A549 treated with RU486 at 1 μM for 4 hours (cell line): Measurements from ENCODE around the gene EBI3. TPM values are rescaled to one million over a fixed set of nuclear protein-coding genes. Genes with fewer than 3 reads are reported as not detected.

Experiments used
- total RNA-seq: library from RNA; stranded (reverse); fragments of 200-300 nt; extraction: Qiagen RNA extraction; gene quantifications from 5 replicates; pipeline ENCODE4 v1.2.3, GENCODE V29; 2022; ENCODE audit warnings: low read depth

The EBI3 gene
- total RNA-seq = 1.7 to 4.1 TPM (median 3.1 TPM) in 5 replicates

GRCh38 chr19:4229179-4229931 lies at the start of gene EBI3:
Gene EBI3 (plus strand): TSS chr19:4229523. CDS start chr19:4229551, 28 bp downstream.

GRCh38 chr19:4182084-4182810 lies 47.1 kb upstream of the EBI3 start, which contains the start of the genes ANKRD24 and SIRT6:
Gene ANKRD24 (plus strand): TSS chr19:4182689. CDS start chr19:4186426, 3,737 bp downstream.
Gene SIRT6 (minus strand): TSS chr19:4182563. CDS start chr19:4182539, 24 bp downstream.

GRCh38 chr19:4246767-4247593 lies 17.7 kb downstream of the EBI3 start, which contains the start of gene YJU2:
Gene YJU2 (plus strand): TSS chr19:4247080. CDS start chr19:4247147, 67 bp downstream.

GRCh38 chr19:4278419-4279266 lies 49.3 kb downstream of the EBI3 start, which contains the start of gene SHD:
Gene SHD (plus strand): TSS chr19:4279266. CDS start chr19:4280064, 798 bp downstream.

Other genes starting within 250 kb of the EBI3 start
- gene EEF2, start 244.1 kb upstream of the EBI3 start, total RNA-seq = 851 to 1,158 TPM (median 1,066 TPM) in 5 replicates
- 13.4 to 18.2 TPM (median 15.6 TPM) in 5 replicates for gene PIAS4, start 221.8 kb upstream of the EBI3 start, total RNA-seq
- gene ZBTB7A, start 162.6 kb upstream of the EBI3 start, total RNA-seq = 13.6 to 21.8 TPM (median 20.0 TPM) in 5 replicates
- 100 to 148 TPM (median 145 TPM) in 5 replicates for gene MAP2K2, start 105.4 kb upstream of the EBI3 start, total RNA-seq
- gene CREB3L3, start 75.9 kb upstream of the EBI3 start, total RNA-seq = 0.10 to 0.22 TPM (median 0.13 TPM) in 4 of 5 replicates, not detected in the other
- 18.1 to 34.0 TPM (median 31.4 TPM) in 5 replicates for gene SIRT6, start 47.0 kb upstream of the EBI3 start, total RNA-seq
- gene ANKRD24, start 46.8 kb upstream of the EBI3 start, total RNA-seq = 0.12 to 0.39 TPM (median 0.17 TPM) in 5 replicates
- gene YJU2, start 17.6 kb downstream of the EBI3 start, total RNA-seq = 18.6 to 23.3 TPM (median 20.7 TPM) in 5 replicates
- gene SHD, start 49.7 kb downstream of the EBI3 start, total RNA-seq = not detected in 5 replicates
- gene TMIGD2, start 72.9 kb downstream of the EBI3 start, total RNA-seq = not detected in 5 replicates
- 7.4 to 9.0 TPM (median 8.4 TPM) in 5 replicates for gene FSD1, start 75.1 kb downstream of the EBI3 start, total RNA-seq
- gene STAP2, start 109.3 kb downstream of the EBI3 start, total RNA-seq = not detected in 5 replicates
- 5.8 to 14.0 TPM (median 10.1 TPM) in 5 replicates for gene MPND, start 114.0 kb downstream of the EBI3 start, total RNA-seq
- gene SH3GL1, start 171.0 kb downstream of the EBI3 start, total RNA-seq = 45.3 to 64.3 TPM (median 56.8 TPM) in 5 replicates
- gene CHAF1A, start 173.1 kb downstream of the EBI3 start, total RNA-seq = 22.4 to 26.3 TPM (median 23.7 TPM) in 5 replicates
- 38.4 to 69.4 TPM (median 54.4 TPM) in 5 replicates for gene UBXN6, start 228.3 kb downstream of the EBI3 start, total RNA-seq
- 25.1 to 30.9 TPM (median 29.4 TPM) in 5 replicates for gene HDGFL2, start 242.8 kb downstream of the EBI3 start, total RNA-seq